HTR-8/SVneo (cell line): ENCODE data around the gene UBAP1.
"Not testable (repeated sequence)": the region's sequence is repeated elsewhere in the genome, so short reads cannot be mapped to it uniquely, and the experiment has no call there.

Experiments used
- DNase-seq: peaks from one replicate; pipeline ENCODE4 v3.0.0; 2011; ENCODE audit warnings: low spot score, mixed read lengths; ENCODE audit not compliant: insufficient read length
- FAIRE-seq: peaks from 2 replicates; lab custom pipeline; 2011; peaks lifted over from hg19 to GRCh38; lab: Jason Lieb, UNC

The UBAP1 gene

DNA sequence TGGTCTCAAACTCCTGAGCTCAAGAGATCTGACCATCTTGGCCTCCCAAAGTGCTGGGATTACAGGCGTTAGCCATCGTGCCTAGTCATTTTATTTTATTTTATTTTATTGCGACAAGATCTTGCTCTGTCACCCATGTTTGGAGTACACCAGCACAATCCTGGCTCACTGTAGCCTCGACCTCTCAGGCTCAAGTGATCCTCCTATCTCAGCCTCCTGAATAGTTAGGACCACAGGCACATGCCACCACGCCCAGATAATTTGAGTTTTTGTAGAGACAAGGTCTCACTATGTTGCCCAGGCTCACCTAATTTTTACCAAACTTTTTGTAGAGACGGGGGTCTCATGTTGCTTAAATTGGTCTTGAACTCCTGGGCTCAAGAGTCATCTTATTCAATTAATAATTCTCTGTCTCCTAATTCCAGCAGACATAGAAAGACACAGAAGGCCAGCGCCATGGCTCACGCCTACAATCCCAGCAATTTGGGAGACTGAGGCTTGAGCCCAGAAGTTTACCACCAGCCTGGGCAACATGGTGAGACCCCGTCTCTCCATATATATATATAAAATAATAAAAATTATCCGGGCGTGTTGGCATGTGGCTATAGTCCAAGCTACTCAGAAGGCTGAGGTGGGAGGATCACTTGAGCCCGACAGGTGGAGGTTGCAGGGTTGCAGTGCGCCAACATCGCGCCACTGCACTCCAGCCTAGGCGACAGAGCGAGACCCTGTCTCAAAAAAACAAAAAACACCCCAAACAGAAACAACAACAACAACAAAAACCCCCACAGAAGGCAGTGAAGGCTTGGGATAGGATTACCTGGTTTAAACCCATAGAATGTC, 1.0 kb upstream of the UBAP1 start:
- DNase-seq (no peak), FAIRE-seq (no peak)

- no peak for FAIRE-seq
Measured at GRCh38 chr9:34179213-34180136, 632 bp downstream of the UBAP1 start.

GRCh38 chr9:34185778-34186551, 7.1 kb downstream of the UBAP1 start:
- FAIRE-seq (no peak), DNase-seq (peak; percentile 32)

More at GRCh38 chr9:34179213-34180136, 632 bp downstream of the UBAP1 start:
- peak; percentile 41 for DNase-seq

- DNase-seq (no peak), FAIRE-seq (no peak)
Measured at GRCh38 chr9:34187891-34188240, 9.0 kb downstream of the UBAP1 start.

DNA sequence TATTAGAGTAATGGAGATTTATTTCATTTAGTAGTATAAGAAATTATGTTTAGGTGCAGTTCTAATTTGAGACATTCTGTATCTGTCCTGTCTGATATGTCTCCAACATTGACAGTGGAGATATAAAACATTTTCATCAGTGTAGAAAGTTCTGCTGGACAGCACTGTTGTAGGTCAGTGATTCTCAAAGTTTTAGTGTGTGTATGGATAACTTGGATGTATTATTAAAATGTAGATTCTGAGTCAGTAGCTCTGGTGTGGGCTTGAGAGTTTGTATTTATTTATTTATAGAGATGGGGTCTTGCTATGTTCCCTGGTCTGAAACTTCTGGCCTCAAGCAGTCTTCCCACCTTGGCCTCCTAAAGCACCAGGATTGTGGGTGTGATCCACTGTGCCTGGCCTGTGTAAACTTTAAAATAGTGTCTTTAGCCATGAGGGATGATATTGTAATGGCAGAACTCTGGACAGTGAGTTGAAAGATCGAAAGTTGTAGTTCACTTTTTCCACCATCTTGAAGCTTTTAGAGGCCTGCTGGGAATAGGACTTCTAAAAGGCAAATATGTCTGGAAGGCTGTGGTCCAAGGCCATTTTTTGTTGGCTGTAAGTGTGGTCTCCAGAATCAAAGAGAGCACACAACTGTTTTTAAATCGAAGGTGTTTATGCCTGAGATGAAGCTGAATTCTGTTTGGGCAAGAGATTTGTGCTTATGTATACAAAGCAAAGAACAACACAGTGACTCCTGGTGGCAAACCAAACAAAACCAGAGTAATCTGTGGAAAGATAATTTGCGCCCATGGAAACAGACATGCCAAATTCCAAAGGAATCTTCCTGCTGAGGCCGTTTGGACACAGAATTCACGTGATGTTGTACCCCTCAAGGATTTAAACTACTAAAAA, 12.4 kb downstream of the UBAP1 start:
- no peak for DNase-seq

DNA sequence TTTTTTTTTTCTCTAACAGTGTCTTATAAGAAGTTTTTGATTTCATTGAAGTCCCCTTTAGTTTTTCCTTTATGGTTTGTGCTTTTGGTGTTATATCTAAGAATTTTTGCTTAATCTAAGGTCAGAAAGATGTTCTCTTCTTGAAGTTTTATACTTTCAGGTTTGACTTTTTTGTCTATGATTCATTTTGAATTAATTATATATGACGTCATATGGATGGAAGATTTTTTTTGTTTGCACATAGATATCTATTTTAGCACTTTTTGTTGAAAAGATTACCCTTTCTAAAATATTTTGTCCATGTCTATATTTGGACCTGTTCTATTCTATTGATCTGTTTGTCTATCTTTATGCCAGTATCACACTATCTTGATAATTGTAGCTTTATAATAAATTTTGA, 16.3 kb downstream of the UBAP1 start:
- DNase-seq (no peak), FAIRE-seq (no peak)

More for the DNA sequence above, 12.4 kb downstream of the UBAP1 start:
- FAIRE-seq = no peak

- not testable (repeated sequence) for DNase-seq, FAIRE-seq
Measured at GRCh38 chr9:34197286-34197685, 18.4 kb downstream of the UBAP1 start.

DNA sequence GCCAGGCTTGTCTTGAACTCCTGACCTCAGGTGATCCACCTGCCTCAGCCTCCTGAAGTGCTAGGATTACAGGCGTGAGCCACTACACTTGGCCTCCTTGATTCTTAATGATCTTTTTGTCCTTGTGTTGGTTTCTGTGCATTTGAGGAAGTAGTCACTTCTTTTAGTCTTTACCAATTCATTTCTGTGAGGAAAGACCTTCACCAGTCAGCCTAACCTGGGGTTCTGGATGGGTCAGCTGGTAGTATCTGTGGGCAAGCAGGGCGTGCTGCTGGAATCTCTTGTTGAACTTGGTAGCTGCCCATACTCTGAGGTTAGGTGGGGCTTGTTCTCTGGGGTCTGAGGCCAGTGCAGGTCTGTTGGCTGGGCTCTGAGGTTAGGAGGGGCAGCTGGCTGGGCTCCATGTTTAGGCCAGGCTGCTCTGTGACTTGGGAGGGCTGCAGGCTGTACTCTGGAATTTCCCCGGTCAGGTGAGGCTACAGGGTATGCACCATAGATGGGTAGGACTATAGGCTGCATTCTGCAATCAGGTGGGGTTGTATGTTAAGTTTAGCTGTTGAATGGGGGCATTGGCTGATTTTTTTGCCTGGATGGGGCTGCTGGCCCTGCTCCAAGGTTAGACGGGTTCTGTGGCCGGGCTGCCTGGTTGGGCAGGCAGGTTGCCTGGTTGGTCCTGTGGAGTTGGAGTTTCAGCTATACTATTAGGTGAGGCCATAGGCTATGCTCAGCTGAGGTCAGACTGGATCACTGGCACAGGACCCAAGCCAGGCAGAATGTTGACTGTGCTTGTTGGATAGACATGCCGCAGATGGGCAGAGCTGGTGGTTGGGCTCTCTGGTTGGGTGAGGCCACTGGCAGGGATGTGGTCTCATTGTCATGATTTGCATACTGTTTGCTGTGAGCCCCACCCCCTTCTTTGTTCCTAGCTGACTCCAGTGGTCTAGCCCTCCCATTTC, 19.2 kb downstream of the UBAP1 start:
- DNase-seq = no peak
- no peak for FAIRE-seq

DNA sequence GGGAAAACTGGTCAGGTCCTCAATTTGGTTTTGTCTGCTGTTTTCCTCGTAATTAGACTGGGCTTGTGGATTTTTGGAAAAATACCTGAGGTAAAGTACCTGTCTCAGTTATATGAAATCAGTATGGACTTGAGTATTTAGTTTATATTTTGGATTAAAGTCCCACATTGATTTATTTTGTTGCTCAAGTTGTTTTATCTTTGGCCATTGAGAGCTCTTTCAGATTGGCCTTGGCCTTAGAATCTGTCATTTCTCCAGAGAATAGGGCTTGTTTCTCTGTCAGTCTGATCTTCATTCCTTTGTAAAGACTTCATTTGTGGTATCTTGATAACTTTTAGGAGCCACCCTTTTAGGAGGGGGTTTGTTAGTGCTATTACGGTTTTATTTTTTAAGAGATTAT, 21.2 kb downstream of the UBAP1 start:
- FAIRE-seq (no peak), DNase-seq (no peak)

GRCh38 chr9:34203275-34203991, 24.6 kb downstream of the UBAP1 start:
- FAIRE-seq (no peak), DNase-seq (no peak)

DNA sequence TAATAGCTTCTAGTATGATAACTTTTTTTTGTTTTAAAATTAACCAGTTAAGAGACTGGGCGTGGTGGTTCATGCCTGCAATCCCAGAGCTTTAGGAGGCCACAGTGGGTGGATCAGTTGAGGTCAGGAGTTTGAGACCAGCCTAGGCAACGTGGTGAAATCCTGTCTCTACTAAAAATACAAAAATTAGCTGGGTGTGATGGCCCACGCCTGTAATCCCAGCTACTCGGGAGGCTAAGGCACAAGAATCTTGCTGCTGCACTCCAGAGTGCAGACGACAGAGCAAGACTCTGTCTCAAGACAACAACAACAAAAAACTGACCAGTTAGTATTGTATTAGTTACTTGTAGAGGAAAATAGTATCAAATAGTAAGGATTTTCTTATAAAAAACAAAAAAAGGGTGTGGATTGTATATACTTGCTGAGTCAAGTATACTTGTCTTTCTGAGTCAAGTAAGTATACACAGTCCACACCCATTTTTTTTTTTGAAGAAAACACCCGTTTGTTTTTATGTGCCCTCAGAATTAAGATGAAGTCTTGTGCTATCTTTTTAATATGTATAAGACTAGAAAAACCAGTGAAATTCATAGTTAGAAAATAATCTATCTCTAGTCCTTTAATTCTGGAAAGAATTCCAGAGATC, 25.3 kb downstream of the UBAP1 start:
- DNase-seq (no peak), FAIRE-seq (no peak)

DNA sequence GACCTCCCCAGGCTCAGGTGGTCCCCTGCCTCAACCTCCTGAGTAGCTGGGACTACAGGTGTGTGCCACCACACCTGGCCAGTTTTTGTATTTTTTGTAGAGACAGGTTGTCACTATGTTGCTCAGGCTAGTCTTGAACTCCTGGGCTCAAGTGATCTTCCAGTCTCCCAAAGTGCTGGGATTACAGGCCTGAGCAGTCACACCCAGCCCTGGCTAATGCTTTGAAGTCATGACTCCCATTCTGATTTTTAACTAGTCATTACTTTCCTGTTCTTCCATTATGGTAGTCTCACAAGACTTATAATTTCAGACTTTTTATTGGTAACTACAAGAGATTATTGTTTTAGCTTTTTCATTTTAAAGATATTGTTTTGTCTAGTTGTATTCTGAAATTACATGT, 26.3 kb downstream of the UBAP1 start:
- FAIRE-seq = no peak

DNA sequence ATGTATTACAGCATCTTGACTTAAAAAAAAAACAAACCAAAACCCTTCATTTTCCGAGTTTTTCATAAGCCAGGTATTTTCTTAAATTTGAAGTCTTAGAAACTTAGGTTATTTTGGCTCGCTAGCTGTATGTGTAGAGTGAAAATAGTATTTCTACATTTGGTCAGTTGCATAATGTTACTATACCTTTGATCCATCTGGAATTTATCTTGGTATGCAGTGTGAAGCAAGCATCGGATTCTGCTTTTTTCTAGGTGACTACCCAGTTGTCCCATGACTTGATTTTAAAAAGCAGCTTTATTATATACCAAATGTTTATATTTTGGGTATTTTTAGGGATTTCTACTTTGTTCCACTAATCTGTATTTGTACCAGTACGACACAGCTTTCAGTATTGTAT, 27.7 kb downstream of the UBAP1 start:
- no peak for FAIRE-seq
- no peak for DNase-seq

More for the DNA sequence above, 26.3 kb downstream of the UBAP1 start:
- no peak for DNase-seq

DNA sequence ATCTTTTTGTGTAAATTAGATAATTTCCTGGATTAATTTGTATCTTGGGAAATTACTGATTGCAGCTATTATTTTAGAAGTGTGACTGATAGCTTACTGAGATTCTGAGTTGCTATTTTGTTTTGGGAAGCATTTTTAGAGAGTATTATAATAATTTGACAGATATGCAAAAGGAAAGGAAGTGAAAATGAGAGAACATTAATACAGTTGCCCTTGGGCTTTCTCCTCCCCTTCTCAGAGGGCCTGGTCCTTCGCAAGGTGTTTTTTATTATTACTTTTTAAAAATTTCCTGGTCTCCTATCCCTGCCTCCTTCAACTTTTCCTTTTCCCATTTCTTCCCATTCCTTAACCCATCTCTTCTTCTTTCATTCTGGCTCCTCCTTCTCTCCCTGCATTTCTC, 32.6 kb downstream of the UBAP1 start:
- FAIRE-seq = no peak
- no peak for DNase-seq

DNA sequence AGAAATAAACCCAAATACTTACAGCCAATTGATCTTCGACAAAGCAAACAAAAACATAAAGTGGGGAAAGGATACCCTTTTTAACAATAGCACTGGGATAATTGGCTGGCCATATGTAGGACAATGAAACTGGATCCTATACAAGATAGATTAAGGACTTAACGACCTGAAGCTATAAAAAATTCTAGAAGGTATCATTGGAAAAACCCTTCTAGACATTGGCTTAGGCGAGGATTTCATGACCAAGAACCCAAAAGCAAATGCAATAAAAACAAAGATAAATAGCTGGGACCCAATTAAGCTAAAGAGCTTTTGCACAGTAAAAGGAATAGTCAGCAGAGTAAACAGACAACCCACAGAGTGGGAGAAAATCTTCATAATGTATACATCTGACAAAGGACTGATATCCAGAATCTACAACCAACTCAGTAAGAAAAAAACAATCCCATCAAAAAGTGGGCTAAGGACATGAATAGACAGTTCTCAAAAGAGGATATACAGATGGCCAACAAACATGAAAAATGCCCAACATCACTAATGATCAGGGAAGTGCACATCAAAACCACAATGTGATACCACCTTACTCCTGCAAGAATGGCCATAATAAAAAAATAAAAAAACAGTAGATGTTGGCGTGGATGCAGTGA, 35.6 kb downstream of the UBAP1 start:
- not testable (repeated sequence) for DNase-seq, FAIRE-seq

- DNase-seq = no peak
- no peak for FAIRE-seq
Measured at GRCh38 chr9:34216325-34216724, 37.5 kb downstream of the UBAP1 start.

GRCh38 chr9:34217015-34217414, 38.2 kb downstream of the UBAP1 start:
- DNase-seq, FAIRE-seq: not testable (repeated sequence)
